HG03432 (cell line): ENCODE data around the gene DPP6.

Experiments
- ATAC-seq: cut with Tn5 transposase; IDR thresholded peaks from one replicate; pipeline ENCODE4 v1.9.1; 2021; ENCODE audit warnings: mild to moderate bottlenecking, moderate library complexity; ENCODE audit not compliant: unreplicated experiment

Gene DPP6

DNA sequence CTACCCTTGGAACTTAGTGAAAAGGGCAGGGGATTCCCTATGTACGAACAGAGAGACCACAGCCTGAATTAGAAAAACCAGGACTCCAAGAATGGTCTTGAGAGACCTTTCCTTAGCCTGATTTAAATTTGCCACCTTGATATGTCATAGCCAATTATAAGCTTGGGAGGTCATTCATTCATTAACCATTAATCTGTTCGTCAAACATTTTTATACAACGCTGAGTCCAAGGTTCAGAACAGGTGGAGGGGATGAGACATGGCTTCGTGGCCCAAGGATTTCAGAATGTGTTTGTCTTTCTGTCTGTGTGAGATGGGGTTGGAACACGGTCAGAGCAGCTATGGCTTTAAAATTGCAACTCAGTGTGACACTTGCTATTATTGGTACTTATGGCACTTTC lies 792.8 kb downstream of the DPP6 start:
- no peak for ATAC-seq

DNA sequence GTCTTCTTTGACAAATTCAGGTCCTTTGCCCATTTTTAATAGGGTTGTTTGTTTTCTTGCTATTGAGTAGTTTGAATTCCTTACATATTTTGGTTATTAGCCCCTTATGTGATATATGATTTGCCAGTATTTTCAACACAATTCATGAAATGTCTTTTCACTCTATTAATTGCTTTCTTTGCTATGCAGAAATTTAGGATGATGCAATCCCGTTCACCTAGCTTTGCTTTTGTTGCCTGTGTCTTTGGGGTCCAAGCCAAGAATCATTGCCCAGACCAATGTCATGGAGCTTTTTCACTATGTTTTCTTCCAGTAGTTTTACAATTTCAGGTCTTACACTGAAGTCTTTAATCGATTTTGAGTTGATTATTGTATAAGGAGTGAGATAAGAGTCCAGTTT lies 796.3 kb downstream of the DPP6 start:
- ATAC-seq, result no peak

DNA sequence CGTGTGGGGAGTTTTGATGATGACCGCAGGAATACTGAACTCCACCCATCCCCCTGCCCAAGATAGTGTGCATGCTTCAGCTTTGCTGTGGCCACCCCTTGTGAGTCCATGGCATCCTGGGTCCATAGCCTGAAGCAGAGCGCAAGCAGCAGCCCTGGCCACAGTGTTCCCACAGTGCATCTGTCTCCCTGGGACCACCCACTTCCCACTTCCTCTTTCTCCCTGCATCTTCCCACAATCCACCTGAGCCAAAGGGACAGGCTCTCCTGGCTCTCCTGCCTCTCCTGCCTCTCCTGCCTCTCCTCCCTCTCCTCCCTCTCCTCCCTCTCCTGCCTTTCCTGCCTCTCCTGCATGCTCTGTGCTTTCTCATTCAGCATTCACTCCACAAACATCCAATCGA lies 800.0 kb downstream of the DPP6 start:
- no peak for ATAC-seq

DNA sequence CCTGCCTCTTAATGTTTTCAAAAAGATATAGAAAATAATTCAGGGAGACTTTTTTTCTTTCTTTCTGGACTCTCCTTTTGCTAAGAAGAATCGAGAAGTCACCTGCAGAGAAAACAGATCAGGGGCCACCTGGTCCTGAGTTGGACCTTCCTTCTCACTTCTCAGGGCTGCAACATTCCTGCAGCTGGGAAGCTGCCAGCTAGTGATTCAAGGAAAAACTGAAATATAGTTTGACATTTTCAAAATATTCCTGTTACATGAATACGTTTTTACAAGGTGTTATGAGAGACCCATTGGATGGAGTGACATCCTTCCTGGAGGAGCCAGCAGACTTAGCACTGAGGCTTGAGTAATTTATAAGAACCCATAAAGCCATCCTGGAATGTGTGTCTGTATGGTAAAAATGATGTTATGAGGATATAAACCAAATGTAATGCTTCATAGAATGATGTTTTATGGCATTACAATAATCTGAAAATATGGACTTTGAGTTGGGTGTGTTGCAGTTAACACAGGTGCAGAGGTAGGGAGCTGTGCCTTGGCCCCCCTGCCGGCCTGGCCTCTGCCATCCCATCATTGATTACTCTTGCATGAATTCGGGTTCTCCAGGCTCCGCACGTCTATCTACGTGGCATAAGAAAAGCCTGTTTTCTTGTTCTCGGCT lies 801.0 kb downstream of the DPP6 start:
- ATAC-seq, result no peak

DNA sequence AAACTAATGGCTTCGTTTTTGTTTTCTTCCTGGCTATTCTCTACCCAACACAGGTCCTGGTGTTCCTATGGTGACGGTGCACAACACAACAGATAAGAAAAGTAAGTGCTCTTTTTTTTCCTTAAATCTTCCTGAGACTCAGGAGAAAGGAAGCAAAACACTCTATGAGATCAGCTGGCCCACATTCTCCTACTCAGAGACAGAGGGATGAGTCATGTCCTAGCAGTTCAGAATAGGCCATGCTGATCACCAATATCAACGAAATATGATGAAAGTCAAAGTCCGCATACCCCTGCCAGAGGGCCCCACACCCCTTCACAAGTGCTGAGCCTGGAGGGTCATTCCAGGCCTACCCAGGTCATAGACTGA lies 801.5 kb downstream of the DPP6 start:
- no peak for ATAC-seq

DNA sequence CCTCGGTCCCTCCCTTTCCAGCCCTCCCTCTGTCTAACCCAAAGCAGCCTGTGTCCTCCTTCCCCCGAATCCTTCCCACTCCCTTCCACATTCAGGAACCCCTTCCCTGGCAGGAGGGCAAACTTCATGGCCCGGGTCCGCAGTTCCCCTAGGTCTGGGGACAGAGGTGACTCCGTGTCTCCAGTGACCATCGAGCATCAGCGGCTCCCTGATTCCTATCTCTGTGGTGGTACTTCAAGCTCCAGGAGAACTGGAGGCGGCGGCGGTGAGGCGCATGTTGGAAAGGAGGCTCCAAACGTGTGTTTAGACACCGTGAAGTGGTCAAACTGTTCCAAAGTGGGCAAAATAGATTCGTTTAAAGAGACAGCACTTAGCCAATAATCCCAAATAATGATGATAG lies 802.6 kb downstream of the DPP6 start:
- no peak for ATAC-seq

DNA sequence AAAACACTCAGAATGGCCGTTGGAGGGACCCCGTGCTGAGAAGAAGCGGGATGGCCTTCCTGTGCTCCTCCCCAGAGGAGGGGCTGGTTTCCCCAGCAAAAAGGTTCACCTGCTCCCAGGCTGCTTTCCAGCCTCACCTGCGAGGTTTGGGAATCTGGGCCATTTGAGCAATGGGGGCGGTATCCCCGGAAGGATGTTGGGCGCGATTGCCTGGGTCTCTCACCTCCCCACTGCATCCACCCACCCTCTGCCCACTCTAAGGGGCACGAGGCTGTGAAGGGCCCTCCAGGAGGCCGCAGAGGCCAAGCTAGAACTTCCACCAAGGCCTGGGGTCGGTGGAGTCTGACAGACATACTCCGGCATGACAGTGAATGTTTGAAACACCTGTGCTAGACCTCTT lies 803.2 kb downstream of the DPP6 start:
- ATAC-seq, result no peak

DNA sequence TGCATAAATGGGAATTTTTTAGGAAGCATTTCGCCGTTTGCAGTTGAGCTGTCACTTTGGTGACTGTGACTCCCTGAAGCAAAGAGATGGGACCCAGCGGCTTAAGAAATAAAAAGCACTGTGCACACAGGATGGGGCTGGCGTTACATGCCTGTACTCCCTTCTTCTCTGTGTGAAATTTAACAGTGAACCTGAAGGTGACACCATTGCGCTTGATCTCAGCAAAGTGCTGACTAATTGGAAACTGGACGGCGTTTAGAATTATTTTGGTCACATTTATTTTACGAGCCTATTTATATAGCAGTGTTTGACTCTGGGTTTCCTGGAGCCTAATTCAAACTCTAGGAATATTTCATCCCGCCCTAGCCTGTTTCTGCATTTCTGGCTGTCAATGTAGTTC lies 804.5 kb downstream of the DPP6 start:
- ATAC-seq, result no peak

DNA sequence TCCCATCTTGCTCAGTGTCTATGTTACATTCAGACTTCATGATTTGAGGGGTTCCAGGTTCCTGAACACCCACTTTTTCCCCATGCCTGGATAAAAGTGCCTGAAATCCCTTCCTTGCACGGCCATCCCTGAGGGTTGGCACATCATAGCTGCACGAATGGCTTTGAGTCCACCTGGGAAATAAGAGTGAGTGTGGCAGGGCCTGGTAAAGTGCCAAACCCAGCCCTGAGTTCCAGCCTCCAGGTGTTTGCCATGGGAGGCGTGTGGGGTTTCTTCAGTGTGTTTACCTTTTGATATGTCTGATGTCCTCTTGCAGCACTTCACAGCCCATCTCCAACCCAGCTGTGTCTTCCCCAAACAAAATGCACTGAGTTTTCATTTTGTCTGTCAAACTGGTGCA lies 805.0 kb downstream of the DPP6 start:
- ATAC-seq, result no peak

DNA sequence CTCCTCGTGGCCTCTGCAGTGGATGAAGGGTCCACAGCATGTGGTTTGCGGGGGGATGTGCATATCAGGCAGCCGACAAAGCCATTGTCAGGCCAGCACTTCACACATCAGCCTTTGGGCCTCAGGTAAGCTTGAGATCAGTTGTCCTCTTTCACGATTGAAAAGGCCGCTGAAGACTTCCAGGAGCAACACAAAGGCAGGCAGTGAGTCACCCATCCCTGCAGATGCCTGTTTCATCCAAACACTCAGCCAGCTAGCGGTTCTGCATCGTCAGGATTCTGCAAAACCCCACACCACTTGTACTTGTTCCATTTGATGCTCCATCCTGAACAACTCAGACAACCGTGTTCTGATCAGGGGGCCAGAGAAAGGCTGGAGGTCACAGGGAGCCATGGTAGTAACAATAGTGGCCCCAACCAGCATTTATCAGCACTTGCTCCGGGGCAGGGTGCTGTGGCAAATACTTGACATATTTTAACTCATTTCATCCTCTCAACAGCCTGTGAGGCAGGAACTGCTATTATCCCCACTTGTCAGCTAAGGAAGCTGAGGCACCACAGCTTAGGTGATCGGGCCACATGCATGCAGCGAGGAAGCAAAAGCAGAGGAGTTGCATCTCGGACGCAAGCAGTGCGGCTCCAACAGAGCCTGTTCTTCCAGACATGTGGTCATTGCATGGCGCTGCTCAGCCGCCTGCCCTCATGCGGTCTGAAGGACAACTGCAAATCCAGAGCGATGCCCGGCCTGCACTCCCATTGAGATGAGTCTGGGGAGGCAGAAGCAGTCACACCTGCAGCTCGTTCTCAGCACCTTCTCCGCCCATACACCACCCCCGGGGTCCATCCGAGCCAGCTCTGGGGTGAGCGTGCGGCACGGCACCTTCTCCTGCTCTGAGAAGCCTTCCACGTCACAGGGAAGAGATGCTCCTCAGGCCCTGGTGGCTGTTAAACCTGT lies 805.8 kb downstream of the DPP6 start:
- ATAC-seq, result no peak

DNA sequence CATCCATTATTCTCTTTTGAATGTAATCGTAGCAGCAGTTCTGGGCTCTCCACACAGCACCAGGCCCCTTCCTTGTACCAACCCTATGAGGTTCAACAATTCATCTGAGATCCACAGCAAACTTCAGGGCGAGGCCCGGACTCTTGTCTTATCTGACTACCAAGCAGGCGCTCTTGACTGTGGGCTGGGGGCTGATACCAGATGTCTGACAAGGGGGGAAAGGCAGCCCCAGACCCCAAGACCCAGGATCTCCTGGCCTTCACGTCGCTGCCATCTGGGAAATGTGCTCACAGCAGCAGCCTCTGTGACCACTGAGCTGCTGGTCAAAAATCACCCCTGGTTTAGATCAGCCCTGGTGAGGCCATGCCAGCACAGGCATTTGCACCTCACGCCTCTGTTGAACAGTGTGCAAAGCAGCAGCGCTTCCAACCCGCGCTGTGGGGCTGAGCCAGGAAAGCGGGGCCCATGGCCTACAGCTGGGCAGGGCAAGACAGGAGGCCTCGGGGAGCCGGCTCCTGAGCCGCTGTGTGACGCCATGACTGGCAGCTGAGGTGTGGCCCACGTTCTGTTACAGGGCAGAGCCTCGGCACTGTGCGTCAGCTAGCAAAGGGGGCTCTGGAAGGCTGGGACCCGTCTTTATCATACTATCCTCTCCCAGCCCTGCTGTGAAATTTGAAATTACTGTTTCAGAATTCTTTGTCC lies 806.8 kb downstream of the DPP6 start:
- ATAC-seq, result no peak

DNA sequence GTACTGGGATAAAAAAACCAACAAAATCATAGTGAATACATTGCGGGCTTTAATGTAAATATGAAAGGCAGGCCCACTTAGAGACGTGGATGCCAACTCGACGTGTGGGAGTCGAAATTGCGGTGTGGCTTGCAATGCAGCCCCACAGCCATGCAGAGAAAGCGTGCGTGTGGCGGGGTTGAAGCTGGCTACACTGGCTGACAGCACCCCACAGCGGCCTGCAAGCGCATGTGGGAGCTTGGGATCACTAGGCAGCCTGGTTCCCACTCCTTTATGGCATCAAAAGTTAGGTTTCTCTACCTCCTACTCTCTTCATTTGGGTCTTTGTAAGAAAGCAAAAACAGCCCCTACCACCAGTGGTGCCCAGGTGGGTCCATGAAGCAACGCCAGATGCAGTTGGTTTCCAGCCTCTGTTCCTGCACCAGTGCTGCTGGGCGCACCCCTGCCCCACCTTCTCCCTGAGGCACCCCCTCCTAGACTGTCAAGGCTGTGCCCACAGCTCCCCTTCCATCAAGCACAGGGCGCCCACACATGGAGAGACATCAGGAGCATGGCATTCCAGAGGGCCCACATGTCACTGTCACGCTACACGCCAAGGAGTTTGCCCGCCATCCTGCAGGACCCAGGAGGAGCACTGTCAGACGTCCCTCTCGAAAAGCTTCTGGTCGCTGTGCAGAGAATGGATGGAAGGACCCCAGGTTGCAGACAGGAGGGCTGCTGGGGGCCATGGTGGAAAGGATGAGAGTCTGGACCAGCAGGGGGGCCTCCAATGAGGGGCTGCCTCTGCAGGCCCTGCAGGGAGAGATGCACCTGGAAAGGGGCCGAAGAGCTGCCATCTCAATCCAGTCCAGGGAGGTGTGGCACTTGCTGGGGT lies 807.8 kb downstream of the DPP6 start:
- no peak for ATAC-seq

DNA sequence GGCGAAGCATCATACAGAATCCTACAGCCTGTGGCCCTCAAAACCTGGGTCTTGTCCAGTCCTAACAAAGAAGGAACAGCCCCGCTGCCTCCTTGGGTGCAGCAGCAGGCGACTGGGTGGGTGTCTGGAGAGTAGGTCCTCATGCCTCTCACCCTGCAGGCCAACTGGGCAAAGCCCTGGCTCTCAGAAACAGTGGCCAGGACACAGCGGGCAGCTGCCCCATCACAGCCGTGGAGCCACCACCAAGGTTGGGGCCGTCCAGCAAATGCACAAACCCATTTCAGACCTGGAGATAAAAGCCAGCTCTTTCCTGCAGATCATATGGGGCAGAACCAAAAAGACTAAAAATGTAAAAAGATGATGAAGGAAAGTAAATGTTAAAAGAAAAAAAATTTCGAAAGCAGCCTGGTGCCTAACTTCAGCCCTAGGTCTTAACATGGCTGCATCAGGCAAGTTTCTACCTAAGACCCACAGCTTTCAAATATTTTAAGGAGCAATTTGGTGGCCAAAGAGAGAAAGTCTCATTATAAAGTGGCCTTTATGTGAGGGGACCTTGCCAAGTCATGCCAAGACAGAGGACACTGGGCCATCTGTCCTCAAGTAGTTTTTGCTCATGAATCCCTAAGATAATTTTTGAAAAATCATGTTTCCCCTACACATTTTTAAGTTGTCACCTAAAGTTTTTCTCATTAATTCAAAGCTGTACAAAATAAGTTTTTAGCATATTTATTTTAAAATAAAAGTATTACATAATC lies 808.6 kb downstream of the DPP6 start:
- no peak for ATAC-seq

DNA sequence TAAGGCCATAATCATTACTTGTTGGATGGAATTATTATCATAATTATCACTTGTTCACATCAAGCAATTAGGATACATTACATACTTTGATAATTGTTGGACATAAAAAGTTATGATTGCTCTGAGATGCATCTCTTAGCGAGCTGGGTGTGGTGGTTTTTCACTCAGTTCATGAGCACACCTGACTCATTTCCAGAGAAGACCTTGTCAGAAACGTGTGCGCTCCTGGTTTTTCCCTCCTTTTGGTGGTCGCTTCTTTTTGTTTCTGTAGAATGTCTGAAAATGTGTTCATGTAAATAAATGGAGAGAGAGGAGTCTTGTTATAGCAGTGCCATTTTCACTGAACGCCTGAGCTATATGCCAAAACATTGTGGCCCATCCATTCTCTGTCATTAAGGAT lies 809.4 kb downstream of the DPP6 start:
- peak; percentile 34 for ATAC-seq

DNA sequence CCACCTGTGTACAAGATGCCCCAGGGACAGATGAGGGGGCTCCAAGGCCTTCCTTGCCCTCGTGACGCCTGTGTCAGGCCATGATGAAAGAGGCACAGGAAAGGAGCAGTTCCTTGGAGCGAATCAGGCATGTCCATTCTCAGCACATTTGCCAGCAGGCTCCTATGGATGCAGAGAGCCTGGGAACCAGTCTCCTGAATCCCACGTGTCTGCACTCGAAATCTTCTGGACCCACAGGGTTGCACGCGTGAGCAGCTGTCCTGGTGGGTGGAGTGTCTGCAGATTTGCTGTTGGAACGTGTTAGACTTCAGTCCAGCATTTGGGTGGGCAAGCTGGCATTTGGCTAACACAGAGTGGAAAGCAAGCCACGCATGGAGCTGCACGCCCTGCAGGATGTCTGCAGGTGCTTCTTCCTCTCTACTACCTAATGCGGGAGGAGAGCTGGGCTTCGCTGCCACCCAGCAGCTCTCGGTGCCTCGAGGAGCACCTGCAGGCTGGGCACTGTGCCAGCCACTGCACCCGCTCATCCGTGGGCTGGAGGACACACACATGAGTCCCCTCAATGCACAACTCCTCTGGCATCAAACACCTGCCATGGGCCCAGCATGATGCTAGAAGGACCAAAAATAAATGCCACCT lies 810.1 kb downstream of the DPP6 start:
- no peak for ATAC-seq

DNA sequence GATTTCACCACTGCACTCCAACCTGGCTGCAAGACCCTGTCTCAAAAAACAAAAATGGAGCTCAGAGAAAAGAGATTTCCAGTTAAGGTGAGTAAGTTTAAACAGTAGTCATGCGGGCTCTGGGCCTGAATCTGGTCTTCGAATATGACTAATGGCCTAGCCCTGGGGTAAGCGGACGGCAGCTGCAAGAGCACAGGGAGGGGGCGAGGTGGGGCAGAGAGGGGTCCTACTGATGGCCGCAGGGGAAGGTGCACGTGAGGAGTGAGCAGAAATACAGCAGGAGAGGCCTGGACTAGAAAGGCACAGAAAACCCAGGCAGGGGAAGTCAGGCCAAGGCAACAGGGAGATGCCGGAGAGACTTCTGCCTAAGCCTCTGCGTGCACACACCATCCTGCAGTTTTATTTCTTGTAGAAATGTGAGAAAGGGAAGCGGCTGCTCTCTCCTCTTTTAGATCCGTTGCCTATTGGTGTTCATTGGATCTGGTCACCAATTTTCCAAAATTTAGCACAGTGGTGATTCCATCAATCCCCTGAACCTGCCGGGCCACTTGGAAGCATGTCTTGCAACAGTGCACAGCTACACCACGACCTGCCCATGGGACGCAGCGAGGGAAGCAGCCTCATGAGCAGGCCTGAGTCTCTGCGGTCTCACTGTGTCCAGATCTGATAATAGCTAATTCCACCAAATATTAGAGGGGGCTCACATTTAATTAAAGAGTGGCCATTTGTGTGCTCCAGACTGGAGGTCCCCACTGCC lies 811.7 kb downstream of the DPP6 start:
- no peak for ATAC-seq

DNA sequence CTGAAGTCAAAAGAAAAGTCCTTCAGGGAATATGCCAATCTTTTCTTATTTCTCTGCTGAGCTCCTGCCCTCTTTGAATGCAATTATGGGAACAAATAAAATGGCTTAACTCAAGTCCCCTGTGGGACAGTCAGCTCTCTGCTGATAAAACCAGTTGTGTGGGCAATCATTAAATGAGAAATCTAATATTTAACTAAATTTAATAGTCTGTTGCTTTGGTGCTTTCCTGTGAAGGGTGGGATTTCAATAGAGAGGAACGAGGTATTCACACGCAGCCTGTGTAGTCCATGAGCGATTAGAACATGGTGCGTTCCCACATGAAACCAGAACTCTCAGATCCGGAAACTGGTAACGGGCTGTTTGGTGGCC lies 812.3 kb downstream of the DPP6 start:
- peak; percentile 25 for ATAC-seq

DNA sequence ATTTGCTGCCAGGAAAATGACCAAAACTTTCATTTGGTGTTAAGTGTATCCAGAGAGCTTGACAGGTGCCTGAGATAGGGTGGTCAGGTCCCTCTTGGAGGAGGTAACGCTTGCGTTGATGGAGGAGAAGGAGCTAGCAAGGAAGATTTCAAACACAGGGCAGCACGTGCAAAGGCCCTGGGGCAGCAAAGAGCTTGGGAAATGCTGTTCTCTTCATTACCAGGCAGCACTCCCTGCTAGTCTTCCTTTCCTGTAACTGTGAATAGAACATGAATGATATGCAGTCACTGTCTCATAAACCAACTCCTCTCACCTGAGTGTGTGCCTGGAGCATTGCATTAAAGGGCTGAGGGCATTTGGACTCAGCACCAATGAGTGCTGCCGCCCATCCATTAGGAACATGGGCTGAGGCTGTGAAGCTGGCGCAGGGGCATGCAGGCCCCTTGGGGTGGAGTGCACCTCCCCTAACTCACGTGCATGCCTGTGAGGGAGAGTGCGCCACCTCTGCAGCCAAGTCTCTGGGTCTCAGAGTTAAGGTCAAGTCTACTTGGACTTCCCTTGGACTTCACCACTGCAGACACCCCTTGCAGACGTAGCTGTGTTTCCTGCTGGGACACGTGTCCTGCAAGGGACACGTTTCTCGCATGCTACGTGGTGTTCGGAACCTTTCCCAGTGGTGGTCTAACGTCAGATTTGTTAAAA lies 813.9 kb downstream of the DPP6 start:
- ATAC-seq, result no peak
